ENCODE results near the gene MMP1.

The MMP1 gene

DNA sequence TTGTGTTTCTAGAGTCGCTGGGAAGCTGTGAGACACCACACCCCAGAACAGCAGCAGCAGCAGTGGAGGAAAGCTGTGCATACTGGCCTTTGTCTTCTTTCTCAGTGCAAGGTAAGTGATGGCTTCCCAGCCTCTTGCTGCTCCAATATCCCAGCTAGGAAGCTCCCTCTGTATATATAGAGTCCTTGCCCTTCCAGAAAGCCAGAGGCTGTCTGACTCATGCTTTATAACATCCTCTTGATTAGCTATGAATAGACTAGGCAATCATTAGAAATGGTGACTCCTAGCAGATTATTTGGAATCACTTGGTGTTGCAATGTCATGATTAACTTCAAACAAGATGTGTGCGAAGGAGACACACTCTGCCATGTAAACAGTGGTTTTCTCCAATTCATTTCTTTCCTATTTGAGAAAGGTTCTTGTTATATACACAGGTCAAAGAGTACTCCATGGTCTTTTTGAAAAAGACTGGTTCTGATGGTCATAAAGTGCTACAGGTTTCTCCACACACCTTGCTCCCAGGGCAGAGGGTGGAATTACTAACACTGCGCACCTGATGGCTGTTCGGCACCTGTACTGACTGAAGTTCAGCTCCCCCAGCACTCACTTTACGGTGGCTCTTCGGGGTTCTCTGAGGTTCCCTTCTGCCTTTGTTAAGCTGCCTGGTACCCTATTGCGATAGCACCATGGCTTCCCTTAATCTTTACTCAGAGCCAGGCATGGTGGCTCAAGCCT is at the start of gene MMP1:
Gene MMP1, minus strand, starts transcription at position 149 of the 735 bp plus-strand sequence. Its CDS starts 68 bp downstream, at position 81.
- DNase-seq = no peak

DNA sequence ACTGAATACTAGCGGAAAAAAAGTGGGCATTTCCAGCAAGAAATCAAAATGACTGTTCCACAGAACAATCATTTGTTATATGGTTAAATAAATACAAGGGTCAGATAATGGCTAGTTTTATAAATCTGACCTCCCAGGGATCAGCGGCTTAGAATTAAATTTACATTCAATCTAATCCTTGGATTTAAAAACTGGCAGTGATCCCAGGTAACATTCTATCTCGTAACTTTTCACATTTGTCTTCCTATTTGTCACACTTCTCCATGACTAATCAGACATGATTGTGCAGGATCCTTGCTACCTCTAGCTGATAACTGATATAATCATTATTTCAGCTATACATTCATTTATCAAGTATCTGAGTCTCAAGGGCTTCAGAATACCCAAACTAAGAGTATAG is 48.3 kb upstream of the MMP1 start:
- no peak for DNase-seq

DNA sequence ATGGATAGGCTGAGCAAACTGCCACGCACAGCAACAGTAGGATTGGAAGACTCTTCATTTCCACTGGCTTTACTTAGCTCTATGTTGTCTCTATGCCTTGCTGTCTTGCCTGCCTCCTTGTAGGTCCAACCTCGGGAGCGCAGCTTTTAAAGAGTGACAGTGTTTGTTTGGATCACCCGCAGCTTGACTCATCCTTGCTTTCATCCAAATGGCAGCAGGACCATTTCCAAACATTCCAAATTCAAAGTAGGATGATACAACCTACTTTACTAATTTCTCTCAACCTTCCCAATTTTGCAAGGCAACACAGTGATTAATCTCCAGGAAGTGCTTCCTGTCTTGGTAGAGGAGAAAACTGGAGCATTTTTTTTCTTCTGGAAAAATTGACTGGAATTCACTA is 45.5 kb upstream of the MMP1 start, which contains the start of gene MMP3:
Gene MMP3, minus strand, starts transcription at position 121 of the 400 bp plus-strand sequence. Its CDS starts 63 bp downstream, at position 58.
- DNase-seq = no peak

DNA sequence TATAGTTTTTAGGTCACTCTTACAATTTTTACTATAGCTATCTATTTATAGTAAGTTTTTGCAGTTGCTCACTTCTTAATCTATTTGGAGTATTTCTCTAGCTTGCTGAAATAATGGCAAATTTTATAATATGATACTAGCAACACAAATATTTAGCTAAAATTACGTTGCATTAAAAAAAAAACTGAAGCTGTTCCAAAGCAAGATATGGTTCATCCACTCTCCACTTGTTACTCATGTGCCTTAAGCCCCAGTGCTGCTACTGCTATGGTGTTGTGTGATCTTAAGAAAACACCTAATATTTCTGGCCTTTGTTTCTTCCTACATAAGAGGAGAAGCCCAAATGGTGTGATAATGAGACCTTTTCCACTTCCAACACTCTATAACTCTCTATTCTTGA is 45.0 kb upstream of the MMP1 start:
- DNase-seq = no peak

DNA sequence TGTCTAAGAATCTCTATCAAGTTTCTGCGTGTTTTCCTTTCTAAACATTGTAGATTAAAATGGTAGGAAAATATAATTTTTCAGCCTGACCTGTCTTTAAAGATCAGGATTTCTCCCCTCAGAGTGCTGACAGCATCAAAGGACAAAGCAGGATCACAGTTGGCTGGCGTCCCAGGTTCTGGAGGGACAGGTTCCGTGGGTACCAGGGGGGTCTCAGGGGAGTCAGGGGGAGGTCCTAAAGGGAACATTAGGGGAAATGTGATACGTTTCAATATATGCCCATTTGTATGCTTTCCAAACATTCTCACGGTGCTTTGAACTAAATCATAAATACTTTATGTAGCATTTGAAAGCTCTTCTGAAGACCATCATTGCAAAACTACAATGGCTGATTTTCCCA is 42.1 kb upstream of the MMP1 start:
- no peak for DNase-seq

DNA sequence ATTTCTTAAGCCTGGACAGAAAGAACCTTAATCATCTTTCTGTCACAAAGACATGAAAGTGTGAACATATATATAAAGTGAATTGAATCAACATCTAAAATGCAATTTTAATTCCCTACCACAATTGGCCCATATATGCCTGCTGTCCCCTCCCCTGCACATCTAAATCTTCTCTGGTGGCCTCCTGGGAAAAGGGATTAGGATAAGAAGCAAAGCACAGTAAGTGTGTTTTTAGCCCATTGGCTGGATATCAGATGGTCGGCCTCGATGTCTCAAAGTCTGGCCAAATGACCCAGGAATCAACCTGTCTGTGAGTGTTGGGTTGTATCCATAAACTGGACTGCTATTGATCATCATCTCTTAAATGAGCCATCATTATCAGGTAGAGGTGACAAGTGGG is 39.7 kb upstream of the MMP1 start:
- DNase-seq = no peak

DNA sequence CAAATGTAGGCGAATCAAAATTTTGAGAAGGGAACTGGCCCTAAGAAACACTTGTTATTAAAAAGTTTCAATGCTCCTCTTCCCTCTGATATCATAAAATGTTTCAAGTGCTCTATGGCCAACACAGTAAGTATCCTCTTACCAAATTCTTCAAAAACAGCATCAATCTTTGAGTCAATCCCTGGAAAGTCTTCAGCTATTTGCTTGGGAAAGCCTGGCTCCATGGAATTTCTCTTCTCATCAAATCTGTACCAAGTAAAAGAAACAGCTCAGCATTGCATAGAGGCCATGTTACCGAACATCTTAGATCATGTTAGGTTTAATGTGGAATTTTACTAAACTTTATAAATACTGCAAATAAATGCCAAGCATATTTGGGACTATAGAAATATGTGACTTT is 39.2 kb upstream of the MMP1 start:
- no peak for DNase-seq

DNA sequence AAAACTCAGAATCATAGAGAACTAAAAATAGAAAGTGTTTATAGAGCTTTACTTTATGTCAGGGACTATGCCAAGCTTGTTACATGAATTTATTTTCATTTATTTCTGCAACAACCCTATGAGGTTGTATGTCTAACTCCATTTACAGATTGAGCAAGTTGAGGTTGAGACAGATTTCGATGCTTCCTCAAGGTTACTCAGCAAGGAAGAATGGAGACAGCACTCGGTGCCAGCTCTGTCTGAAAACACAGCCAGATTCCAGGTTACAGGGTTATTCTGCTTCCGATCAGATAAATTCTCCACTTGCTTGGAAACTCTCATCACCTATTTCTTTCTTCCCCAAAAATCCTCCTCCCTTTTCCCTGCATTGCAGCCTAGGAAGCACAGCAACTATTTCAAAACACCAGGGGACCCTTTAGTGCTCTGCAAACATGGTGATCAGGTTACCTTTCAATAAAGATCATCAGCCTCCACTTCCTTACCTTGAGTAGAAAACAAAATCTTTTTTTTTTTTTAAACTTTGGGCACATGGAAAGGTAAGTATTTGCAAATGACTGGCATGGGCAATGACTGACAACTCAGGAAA is 38.4 kb upstream of the MMP1 start:
- no peak for DNase-seq

DNA sequence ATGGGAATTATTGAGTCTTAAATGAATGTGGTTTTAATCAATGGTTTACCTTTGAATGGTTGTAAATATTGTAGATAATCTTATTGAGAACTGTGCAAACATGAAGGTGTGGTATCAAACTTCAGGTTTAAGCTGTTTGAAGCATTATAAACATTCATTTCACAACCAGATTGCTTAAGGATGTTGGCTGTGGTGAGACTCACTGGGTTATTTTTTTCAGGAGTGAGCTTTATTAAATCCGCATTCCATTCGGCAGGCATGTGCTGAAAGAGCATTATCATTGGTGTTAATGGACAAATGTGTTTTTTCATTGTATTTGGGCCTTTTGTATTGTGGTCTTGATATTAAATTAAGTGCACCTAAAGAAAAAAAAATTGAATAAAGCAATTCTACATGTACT is 35.8 kb upstream of the MMP1 start:
- DNase-seq = no peak

DNA sequence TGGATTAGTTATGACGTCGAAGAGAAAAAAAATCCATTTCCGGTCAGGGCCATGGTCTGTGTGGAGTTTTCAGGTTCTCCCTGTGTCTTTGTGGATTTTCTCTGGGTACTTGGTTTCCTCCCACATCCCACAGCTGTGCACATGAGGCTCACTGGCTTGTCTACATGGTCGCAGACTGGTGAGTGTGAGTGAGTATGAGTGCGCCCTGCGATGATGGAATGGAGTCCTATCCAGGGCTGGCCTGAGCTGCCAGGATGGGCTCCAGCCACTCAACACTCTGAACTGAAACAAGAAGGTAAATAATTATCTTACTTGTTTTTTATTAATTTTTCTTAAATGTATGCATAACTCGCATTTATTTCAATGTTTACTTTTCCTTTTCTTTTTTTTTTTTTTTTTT is 34.7 kb upstream of the MMP1 start:
- DNase-seq = no peak

DNA sequence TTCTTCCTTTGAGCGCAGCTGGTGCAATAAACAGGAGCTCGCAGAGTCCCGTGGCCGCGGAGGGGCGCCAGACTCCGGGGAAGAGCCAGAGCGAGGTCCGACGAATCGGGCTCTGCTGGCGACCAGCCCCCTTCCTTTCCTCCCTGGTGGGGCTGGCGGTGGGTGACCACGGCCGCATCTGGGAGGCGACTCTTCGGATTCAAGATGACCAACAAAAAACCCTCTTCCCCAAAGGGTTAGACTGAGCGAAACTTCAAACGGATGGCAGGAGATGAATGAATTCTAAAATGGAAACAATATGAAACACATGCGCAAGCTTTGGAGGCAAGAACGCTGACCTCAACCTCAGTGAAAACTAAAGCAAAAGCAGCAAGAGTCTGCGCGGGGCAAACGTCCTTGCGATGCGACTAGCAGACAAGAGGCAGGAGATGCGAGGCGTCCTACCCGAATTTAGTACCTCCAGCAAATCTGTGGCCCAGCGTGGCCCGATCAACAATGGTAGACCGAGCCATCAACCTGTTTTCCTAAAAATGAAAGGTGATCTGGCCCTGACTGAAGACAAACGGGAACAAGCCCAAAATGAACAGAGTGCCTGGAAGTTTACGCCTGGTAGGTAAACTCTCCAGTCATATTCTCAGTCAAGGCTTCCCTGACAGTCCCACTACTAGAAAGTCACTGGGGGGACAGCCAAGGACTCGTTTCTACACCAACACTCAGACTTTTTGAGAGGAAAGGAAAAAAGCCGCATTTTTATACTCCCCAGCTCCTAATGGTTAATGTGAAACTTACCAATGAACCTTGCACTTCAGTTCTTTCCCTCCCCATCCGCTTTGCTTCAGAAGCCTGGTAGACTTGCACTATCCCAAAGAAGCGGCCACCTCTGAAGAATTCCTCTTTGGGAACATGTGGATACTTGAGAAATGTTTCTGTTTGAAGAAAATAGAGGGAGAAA is 33.8 kb upstream of the MMP1 start:
- DNase-seq = no peak

DNA sequence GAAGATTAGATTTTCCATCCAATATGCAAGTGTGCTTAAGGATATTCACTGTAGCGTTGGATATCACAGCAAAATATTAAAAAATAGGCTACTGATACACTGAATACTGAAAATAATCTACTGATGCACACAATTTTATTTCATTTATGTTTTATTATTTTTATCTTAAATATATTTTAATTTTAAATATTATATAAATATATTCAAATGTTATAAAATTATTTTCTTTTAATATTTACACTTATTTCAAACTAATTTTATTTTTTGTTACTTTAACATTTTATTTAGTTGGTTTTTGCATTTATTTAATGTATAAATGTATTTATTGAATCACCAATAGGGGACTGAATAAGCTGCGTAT is 33.1 kb upstream of the MMP1 start:
- no peak for DNase-seq

DNA sequence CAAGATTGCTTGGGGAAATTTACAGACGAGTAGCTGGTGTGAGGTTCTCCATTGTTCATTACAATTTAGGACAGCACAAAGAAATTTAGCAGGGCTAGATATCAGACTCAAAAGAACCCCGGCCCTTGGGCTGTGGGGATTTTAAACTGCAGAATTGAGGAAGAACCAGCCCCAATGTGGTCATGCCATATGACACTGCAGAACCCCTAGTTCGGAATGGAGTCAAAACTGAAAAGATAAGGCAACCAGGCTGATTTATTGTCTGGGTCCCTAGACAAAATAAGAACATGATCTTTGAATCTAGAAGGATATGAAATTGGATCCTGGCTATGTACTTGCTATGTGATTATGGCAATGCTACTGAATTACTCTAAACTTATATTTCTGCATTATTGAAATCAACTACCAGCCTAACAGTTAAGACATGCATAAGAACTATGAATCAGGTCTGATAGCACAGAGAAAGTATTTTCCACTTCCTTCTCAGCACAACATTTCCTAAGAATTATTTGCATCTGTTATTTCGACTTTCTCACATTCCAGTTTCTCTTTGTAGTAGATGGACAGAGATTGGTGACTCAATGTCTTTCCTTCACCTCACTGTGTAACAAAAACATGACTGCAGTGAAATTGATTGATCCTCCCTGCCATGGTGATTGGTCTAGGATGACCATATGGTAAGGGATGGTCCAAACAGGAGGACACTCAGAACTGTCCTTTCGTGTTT is 32.2 kb upstream of the MMP1 start:
- DNase-seq = no peak

DNA sequence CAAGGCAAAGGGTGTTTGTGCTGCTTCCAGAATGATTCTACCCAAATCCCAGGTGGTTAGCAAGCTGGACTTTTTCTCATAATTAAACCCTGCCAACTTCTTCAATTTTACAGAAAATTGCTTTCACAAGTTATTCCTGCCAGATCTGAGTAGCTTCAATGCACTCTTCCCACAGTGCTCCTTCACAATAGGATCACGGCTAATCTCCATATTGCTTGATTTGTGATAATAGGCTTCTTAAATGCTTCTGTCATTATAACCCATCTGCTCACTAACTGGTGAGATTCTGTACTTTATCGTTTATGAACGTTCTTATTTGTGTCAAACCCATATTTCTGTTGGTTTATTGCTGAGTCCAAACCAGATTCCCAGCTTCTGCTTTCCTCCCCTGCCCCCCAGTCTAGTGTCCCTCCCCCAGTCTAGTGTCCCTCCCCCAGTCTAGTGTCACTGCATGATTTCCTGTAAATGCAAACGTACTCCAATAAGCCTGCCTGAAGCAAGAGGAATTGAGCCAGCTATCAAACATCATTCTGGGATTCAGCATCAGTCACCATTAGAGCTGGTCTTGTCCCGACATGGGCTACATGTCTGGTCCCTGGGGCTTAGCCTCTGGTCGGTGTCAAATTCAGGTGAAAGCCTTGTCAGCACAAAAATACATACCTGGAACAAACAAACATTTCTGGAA is 31.5 kb upstream of the MMP1 start:
- no peak for DNase-seq

DNA sequence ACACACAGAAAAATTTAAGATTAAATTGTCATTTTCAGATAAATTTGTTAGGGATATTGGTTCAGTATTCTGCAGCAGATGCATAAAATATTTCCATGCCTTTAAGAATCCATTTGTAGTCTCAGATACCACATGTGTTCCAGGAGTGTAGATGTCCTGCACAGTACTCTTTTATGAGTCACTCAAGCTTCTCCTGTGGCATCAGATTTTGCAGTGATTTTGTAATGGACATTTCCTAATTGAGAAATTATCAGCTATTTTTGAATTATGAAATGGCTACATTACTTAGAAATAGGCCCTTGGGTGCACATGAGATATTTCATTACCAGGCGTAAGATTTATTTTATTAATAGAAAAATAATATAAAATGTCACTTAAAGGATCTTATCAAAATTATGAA is 26.6 kb upstream of the MMP1 start:
- no peak for DNase-seq

DNA sequence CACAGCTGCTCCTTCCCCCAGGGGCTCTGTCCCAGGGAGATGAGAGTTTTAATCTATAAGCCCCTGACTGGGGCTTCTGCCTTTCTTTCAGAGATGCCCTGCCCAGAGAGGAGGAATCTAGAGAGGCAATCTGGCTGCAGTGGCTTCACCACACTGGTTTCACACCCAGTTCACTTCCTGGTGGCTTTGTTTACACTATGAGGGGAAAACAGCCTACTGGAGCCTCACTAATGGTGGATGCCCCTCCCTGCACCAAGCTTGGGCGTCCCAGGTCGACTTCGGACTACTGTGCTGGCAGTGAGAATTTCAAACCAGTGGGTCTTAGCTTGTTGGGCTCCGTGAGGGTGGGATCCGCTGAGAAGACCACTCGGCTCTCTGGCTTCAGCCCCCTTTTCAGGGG is 21.5 kb upstream of the MMP1 start:
- no peak for DNase-seq

DNA sequence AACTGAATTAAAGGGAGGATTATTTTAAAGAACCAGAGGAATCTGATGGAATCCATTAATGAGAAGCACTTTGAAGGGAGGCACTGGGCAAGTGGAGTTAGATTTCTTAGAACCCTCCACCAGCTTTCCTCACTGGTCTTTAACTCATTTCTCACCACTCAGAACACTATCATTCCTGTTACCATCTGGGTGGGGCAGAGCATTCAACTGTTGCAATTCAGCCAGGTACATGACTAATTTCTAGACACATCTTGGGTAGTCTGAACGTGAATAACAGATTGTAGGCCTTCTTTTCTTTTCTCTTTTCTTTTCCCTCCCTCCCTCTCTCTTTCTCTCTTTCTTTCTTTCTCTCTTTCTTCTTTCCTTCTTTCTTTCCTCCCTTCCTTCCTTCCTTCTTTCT is 15.5 kb upstream of the MMP1 start:
- DNase-seq = no peak

DNA sequence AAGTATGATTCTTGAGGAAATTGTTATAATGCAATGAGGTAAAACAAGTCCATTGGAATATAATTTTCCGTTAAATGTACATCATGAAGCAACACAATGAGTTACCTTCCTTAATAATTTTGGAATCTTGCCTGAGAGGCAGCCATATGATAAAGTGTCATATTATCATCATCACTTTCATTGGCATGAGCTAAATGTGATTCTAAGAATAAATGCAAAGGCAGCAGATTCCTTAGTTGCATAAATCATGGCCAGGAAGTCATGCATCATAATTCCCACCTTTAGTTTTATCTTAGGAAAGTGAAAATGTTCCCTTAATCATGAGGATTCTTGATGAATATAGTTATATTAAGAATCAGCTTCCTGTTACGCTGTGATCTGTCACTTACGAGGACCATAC is 14.2 kb upstream of the MMP1 start:
- DNase-seq = no peak

DNA sequence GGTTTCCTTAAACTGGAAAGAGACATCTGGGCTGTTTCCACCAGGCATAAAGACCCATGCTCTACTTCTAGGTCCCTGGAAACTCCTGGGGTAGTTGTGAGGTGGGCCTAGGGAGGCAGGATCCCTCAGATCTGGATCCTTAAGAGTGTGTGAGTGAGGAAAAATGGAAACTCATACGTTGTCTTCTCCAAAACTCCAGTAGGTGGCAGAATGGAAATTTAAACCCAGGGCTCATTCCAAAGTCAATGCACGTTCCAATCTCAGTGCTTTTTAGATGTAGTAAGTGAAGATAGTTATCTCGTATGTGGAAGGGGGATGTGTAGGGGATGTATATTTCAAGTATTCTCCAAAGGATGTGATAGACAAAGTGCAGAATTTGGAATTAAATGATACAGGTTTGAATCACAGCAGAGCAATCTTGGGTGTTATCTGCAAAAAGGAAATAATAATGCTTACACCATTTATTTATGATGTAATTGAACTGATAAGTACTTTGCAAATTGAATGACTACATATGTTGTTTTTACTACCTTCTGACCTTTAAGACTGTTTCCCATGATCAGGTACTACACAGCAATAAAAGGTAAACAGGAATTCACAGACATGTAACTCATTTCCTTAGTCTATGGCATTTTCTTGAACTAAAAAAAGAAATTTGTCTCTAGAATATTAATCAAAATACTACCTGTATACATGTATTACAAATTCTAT is 13.1 kb upstream of the MMP1 start:
- DNase-seq = no peak

DNA sequence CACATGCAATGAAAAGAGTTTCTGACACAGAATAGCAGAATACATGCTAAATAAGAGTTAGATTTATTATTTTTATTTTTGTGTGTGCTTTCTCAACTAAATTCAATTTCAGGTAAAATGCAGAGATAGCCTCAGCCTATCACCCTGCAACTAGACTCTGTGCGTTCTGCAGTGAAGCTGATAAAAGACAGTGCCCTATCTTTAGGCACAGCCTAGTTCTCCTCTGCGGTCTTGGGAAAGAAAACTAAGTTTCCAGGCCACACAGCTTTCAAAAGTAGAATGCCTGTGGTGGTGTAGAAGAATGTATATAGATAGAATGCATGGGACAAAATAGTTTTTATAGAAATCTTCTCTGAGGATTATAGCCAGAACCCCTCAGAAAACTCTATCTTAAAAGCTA is 12.0 kb upstream of the MMP1 start:
- DNase-seq = no peak

DNA sequence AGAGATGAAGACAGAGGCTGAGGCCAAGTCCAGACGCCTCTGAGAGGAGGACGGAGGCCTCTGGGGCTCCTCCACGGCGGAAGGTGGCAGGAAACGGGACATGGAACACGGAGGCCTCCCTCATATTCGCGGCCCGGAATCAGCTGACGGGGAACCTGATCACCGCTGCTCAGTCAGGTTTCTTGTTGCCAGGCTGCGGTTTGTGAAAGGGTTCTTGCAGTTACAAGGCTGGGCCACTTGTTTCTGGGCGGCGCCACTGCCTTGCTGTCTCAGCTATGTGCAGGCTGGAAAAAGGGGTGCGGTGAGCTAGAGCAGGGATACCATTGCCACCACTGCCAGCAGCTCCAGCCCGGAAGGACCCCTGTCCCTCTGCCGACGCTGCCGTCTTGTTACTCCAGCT is 10.0 kb upstream of the MMP1 start:
- DNase-seq = no peak

DNA sequence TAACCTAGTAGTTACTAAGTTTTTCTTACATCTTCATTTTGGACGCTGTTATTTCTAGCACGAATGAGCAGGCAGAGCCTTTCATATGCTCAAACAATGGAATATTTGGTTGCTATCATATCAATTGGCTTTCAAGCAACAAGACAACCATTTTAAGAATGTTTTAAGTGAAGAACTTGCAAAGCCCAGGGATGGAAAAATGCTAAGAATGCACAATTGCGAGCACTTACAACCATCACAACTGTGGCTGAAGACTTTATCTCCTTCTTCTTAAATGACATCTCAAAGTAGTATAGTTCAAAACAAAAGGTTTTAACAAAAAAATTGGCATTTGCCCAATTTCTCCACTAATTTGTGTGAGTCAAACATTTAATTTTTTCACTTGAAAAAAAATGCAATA is 8.3 kb upstream of the MMP1 start:
- DNase-seq = no peak
